ENCODE results near the gene ARID1B.

The ARID1B gene

GRCh38 chr6:156999762-157000161 is 222.6 kb downstream of the ARID1B start:
- H3K4me1 ChIP-seq (ENCODE audit: low read length), result no peaks in the 10 kb centered on the region
- no peaks in the 10 kb centered on the region for H3F3A ChIP-seq (ENCODE audit: insufficient read depth, low read length)
- H3K27ac ChIP-seq (ENCODE audit: low read length), result no peak overlapping the region
- H3K36me3 ChIP-seq (replicated peaks; ENCODE audit: insufficient read depth, low read length), result no peaks in the 10 kb centered on the region
- no peaks in the 10 kb centered on the region for H3K9me2 ChIP-seq (replicated peaks; ENCODE audit: insufficient read depth, low read length)
- H3K9me3 ChIP-seq (replicated peaks; ENCODE audit: insufficient read depth, low read length), result no peaks in the 10 kb centered on the region
- TF ChIP-seq EZH2phosphoT487 (IDR thresholded peaks at IDR 0.05; ENCODE audit: low read length), result no peak
- TF ChIP-seq EZH2 (optimal IDR thresholded peaks at IDR 0.05; ENCODE audit: low read depth, low read length), result no peak
- no peak for TF ChIP-seq CTCF (IDR thresholded peaks at IDR 0.05; ENCODE audit: low read length)
- H4K20me1 ChIP-seq (ENCODE audit: insufficient read depth, low read length), result no peaks in the 10 kb centered on the region
- H3K4me3 ChIP-seq (ENCODE audit: low read length), result no peak overlapping the region
- H3K27me3 ChIP-seq (replicated peaks; ENCODE audit: insufficient read depth, low read length), result no peaks in the 10 kb centered on the region
- H2AFZ ChIP-seq (ENCODE audit: low read length), result no peak overlapping the region
- H3K9ac ChIP-seq (ENCODE audit: low read length), result no peak overlapping the region
- DNase-seq, result no peak
- H3K79me2 ChIP-seq (ENCODE audit: low read length), result peaks cover 76% of the 10 kb centered on the region
- H3K4me2 ChIP-seq (ENCODE audit: low read depth, low read length), result no peak overlapping the region

- TF ChIP-seq EZH2phosphoT487 (IDR thresholded peaks at IDR 0.05; ENCODE audit: low read length) (no peak), EZH2 (optimal IDR thresholded peaks at IDR 0.05; ENCODE audit: low read depth, low read length) (no peak), CTCF (IDR thresholded peaks at IDR 0.05; ENCODE audit: low read length) (no peak)
- no peak overlapping the region for H3K4me2 ChIP-seq (ENCODE audit: low read depth, low read length)
- no peak overlapping the region for H3K9ac ChIP-seq (ENCODE audit: low read length)
- no peak for DNase-seq
- H3K4me3 ChIP-seq (ENCODE audit: low read length), result no peak overlapping the region
- H3F3A ChIP-seq (ENCODE audit: insufficient read depth, low read length), result no peaks in the 10 kb centered on the region
- H3K4me1 ChIP-seq (ENCODE audit: low read length), result no peaks in the 10 kb centered on the region
- no peaks in the 10 kb centered on the region for H3K27me3 ChIP-seq (replicated peaks; ENCODE audit: insufficient read depth, low read length)
- H3K36me3 ChIP-seq (replicated peaks; ENCODE audit: insufficient read depth, low read length), result no peaks in the 10 kb centered on the region
- H3K9me2 ChIP-seq (replicated peaks; ENCODE audit: insufficient read depth, low read length), result no peaks in the 10 kb centered on the region
- no peak overlapping the region for H3K27ac ChIP-seq (ENCODE audit: low read length)
- H4K20me1 ChIP-seq (ENCODE audit: insufficient read depth, low read length), result no peaks in the 10 kb centered on the region
- no peaks in the 10 kb centered on the region for H3K9me3 ChIP-seq (replicated peaks; ENCODE audit: insufficient read depth, low read length)
- H3K79me2 ChIP-seq (ENCODE audit: low read length), result peaks cover 72% of the 10 kb centered on the region
- H2AFZ ChIP-seq (ENCODE audit: low read length), result no peak overlapping the region
Measured at GRCh38 chr6:157001716-157002115, 224.5 kb downstream of the ARID1B start.

- Histone ChIP-seq H3K4me3 (ENCODE audit: low read length) (no peak overlapping the region), H3F3A (ENCODE audit: insufficient read depth, low read length) (no peaks in the 10 kb centered on the region), H3K27ac (ENCODE audit: low read length) (no peak overlapping the region), H3K27me3 (replicated peaks; ENCODE audit: insufficient read depth, low read length) (no peaks in the 10 kb centered on the region), H3K4me1 (ENCODE audit: low read length) (no peaks in the 10 kb centered on the region), H3K9ac (ENCODE audit: low read length) (no peak overlapping the region), H3K9me3 (replicated peaks; ENCODE audit: insufficient read depth, low read length) (no peaks in the 10 kb centered on the region), H3K79me2 (ENCODE audit: low read length) (peaks cover 70% of the 10 kb centered on the region), H3K9me2 (replicated peaks; ENCODE audit: insufficient read depth, low read length) (no peaks in the 10 kb centered on the region), H4K20me1 (ENCODE audit: insufficient read depth, low read length) (no peaks in the 10 kb centered on the region), H3K4me2 (ENCODE audit: low read depth, low read length) (no peak overlapping the region), H3K36me3 (replicated peaks; ENCODE audit: insufficient read depth, low read length) (no peaks in the 10 kb centered on the region), H2AFZ (ENCODE audit: low read length) (no peak overlapping the region)
- no peak for DNase-seq
- TF ChIP-seq CTCF (IDR thresholded peaks at IDR 0.05; ENCODE audit: low read length), result no peak
- TF ChIP-seq EZH2 (optimal IDR thresholded peaks at IDR 0.05; ENCODE audit: low read depth, low read length), result no peak
- no peak for TF ChIP-seq EZH2phosphoT487 (IDR thresholded peaks at IDR 0.05; ENCODE audit: low read length)
Measured at GRCh38 chr6:157002774-157003173, 225.6 kb downstream of the ARID1B start.

Data from MM.1S (cell line).